Muscle layer of duodenum (tissue), 2 donors: Measurements from ENCODE around the gene NDFIP1.

ENCODE experiments used
- H3K27ac ChIP-seq: one replicate; pipeline ENCODE4 v1.7.0; 2013; ENCODE audit warnings: mild to moderate bottlenecking, low read length
- H3K27me3 ChIP-seq: one replicate; pipeline ENCODE4 v1.7.0; 2013; ENCODE audit warnings: low read depth, mild to moderate bottlenecking, control low read depth, low read length
- H3K36me3 ChIP-seq, 2 donors: one replicate each; pipeline ENCODE4 v1.7.0; 2013; ENCODE audit warnings: low read length in 2 of 2, control low read depth in 1 of 2, mild to moderate bottlenecking in 1 of 2; ENCODE audit not compliant: insufficient read depth in 2 of 2, control insufficient read depth in 1 of 2
- H3K4me1 ChIP-seq, 2 donors: one replicate each; pipeline ENCODE4 v1.7.0; 2013; ENCODE audit warnings: low read length in 2 of 2, mild to moderate bottlenecking in 2 of 2, control low read depth in 1 of 2, moderate library complexity in 1 of 2; ENCODE audit not compliant: insufficient read depth in 2 of 2, control insufficient read depth in 1 of 2
- H3K4me3 ChIP-seq, 2 donors: one replicate each; pipeline ENCODE4 v1.7.0; 2013; ENCODE audit warnings: low read length in 2 of 2, low read depth in 1 of 2, mild to moderate bottlenecking in 1 of 2
- H3K9me3 ChIP-seq, 2 donors: one replicate each; pipeline ENCODE4 v1.7.0; 2013; ENCODE audit warnings: low read length in 2 of 2, control low read depth in 1 of 2, mild to moderate bottlenecking in 1 of 2; ENCODE audit not compliant: control insufficient read depth in 1 of 2
- donor health status: healthy.

Gene NDFIP1

GRCh38 chr5:142197098-142197497 lies 88.5 kb downstream of the NDFIP1 start:
- Histone ChIP-seq H3K4me1 (no peaks in the 10 kb centered on the region), H3K4me3 (no peak overlapping the region), H3K9me3 (no peaks in the 10 kb centered on the region), H3K27ac (no peak overlapping the region), H3K27me3 (no peaks in the 10 kb centered on the region), H3K36me3 (no peaks in the 10 kb centered on the region)

- Histone ChIP-seq H3K4me1 (no peaks in the 10 kb centered on the region), H3K4me3 (no peak overlapping the region), H3K9me3 (no peaks in the 10 kb centered on the region), H3K36me3 (no peaks in the 10 kb centered on the region), H3K27me3 (no peaks in the 10 kb centered on the region), H3K27ac (no peak overlapping the region)
Measured at GRCh38 chr5:142197781-142198180, 89.2 kb downstream of the NDFIP1 start.

- Histone ChIP-seq H3K4me1 (no peaks in the 10 kb centered on the region), H3K4me3 (no peak overlapping the region)
Measured at GRCh38 chr5:142199388-142199787, 90.8 kb downstream of the NDFIP1 start.

GRCh38 chr5:142200387-142200786 lies 91.8 kb downstream of the NDFIP1 start:
- Histone ChIP-seq H3K4me1 (no peaks in the 10 kb centered on the region), H3K9me3 (no peaks in the 10 kb centered on the region), H3K36me3 (no peaks in the 10 kb centered on the region), H3K27me3 (no peaks in the 10 kb centered on the region), H3K27ac (no peak overlapping the region), H3K4me3 (no peak overlapping the region)

More at GRCh38 chr5:142199388-142199787, 90.8 kb downstream of the NDFIP1 start:
- Histone ChIP-seq H3K27me3 (no peaks in the 10 kb centered on the region), H3K36me3 (no peaks in the 10 kb centered on the region), H3K27ac (no peak overlapping the region), H3K9me3 (no peaks in the 10 kb centered on the region)

- Histone ChIP-seq H3K27me3 (no peaks in the 10 kb centered on the region), H3K4me1 (no peaks in the 10 kb centered on the region), H3K4me3 (no peak overlapping the region), H3K36me3 (no peaks in the 10 kb centered on the region), H3K27ac (no peak overlapping the region), H3K9me3 (no peaks in the 10 kb centered on the region)
Measured at GRCh38 chr5:142201471-142201887, 92.9 kb downstream of the NDFIP1 start.

- Histone ChIP-seq H3K4me1 (no peaks in the 10 kb centered on the region), H3K27me3 (no peaks in the 10 kb centered on the region), H3K9me3 (no peaks in the 10 kb centered on the region), H3K27ac (no peak overlapping the region), H3K4me3 (no peak overlapping the region), H3K36me3 (no peaks in the 10 kb centered on the region)
Measured at GRCh38 chr5:142202282-142202681, 93.7 kb downstream of the NDFIP1 start.
